ENCODE measurements around the gene RBBP8. TPM values are rescaled to one million over a fixed set of nuclear protein-coding genes. Genes with fewer than 3 reads are reported as not detected.
A peak's percentile ranks its signal among the peaks of the same experiment; 100 is the strongest.

RBBP8 gene
- polyA plus RNA-seq, 1 donor from 2014 or later: 19.5 TPM

DNA sequence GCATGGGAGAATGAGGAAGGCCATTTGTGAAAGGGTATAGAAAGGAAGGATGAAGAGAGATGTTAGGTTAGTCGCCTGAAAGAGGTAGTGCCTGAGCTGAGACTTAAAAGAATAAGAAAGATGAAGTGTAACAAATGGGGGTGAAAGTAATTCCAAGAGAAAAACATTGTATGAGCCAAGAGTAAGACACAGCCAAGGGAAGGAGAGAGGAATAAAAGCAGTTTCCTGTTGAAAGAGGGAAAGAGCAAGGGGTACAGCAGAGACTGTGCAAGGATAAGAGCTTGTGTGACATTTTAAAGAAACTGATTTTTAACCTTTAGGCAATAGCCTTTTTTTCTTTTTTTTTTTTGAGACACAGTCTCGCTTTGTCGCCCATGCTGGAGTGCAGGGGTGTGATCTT is 4.8 kb upstream of the RBBP8 start:
- TF ChIP-seq, protein P1, sequence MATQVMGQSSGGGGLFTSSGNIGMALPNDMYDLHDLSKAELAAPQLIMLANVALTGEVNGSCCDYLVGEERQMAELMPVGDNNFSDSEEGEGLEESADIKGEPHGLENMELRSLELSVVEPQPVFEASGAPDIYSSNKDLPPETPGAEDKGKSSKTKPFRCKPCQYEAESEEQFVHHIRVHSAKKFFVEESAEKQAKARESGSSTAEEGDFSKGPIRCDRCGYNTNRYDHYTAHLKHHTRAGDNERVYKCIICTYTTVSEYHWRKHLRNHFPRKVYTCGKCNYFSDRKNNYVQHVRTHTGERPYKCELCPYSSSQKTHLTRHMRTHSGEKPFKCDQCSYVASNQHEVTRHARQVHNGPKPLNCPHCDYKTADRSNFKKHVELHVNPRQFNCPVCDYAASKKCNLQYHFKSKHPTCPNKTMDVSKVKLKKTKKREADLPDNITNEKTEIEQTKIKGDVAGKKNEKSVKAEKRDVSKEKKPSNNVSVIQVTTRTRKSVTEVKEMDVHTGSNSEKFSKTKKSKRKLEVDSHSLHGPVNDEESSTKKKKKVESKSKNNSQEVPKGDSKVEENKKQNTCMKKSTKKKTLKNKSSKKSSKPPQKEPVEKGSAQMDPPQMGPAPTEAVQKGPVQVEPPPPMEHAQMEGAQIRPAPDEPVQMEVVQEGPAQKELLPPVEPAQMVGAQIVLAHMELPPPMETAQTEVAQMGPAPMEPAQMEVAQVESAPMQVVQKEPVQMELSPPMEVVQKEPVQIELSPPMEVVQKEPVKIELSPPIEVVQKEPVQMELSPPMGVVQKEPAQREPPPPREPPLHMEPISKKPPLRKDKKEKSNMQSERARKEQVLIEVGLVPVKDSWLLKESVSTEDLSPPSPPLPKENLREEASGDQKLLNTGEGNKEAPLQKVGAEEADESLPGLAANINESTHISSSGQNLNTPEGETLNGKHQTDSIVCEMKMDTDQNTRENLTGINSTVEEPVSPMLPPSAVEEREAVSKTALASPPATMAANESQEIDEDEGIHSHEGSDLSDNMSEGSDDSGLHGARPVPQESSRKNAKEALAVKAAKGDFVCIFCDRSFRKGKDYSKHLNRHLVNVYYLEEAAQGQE (IDR thresholded peaks at IDR 0.05; ENCODE audit: borderline replicate concordance): no peak
- TF ChIP-seq RAD21 (conservative IDR thresholded peaks at IDR 0.05): no peak
- no peak for TF ChIP-seq TAF1 (IDR thresholded peaks at IDR 0.05; ENCODE audit: low read depth)
- TF ChIP-seq MXI1 (conservative IDR thresholded peaks at IDR 0.05; ENCODE audit: poor library complexity, severe bottlenecking): no peak
- Histone ChIP-seq H3K9me2 (ENCODE audit: insufficient read depth, low read length) (no peaks in the 10 kb centered on the region), H3F3A (ENCODE audit: insufficient read depth, low read length, poor library complexity, severe bottlenecking) (no peaks in the 10 kb centered on the region), H3K27ac (ENCODE audit: low read length) (no peak overlapping the region), H4K20me1 (ENCODE audit: insufficient read depth) (no peaks in the 10 kb centered on the region), H3K9ac (ENCODE audit: low read length) (no peak overlapping the region), H3K4me3 (ENCODE audit: low read length) (no peak overlapping the region), H3K9me3 (ENCODE audit: low read length) (no peaks in the 10 kb centered on the region), H3K4me2 (ENCODE audit: low read length) (no peak overlapping the region), H3K36me3 (ENCODE audit: insufficient read depth, low read length) (no peaks in the 10 kb centered on the region), H3K27me3 (ENCODE audit: insufficient read depth, low read depth, low read length) (no peaks in the 10 kb centered on the region), H3K79me2 (replicated peaks; ENCODE audit: insufficient read depth, low read length) (no peaks in the 10 kb centered on the region), H2AFZ (ENCODE audit: low read depth, low read length) (no peak overlapping the region)

DNA sequence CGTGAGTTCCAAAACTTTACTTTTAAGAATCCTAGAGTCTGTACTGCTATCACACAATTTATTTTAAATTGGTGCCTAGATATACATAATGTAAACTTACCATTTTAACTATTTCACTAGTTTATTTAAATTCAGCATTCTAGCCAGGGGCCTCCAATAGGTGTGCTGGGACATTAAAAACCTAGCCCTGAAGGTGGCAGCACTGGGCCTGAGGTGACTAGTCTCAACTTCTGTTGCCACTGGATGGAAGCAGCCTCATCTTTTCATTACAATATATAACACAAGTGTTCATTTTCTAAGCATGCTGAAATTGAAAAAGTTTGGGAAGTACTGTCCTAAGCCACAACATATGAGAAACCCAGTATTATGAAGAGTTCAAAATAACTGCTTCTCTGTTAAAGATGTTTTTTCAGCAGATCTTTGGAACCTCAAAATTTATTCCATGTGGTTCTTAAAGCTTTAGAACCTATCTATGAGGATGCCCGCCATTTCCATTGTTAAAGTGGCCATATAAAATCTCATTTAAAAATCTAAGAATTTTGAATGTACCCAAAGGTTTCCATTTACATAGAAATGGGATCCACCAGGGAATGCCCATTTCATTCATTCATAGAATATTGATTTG is 2.9 kb upstream of the RBBP8 start:
- Histone ChIP-seq H3K27ac (ENCODE audit: low read length) (no peak overlapping the region), H3K27me3 (ENCODE audit: insufficient read depth, low read depth, low read length) (no peaks in the 10 kb centered on the region), H3K4me2 (ENCODE audit: low read length) (no peak overlapping the region), H4K20me1 (ENCODE audit: insufficient read depth) (no peaks in the 10 kb centered on the region), H3K9ac (ENCODE audit: low read length) (no peak overlapping the region), H3K9me2 (ENCODE audit: insufficient read depth, low read length) (no peaks in the 10 kb centered on the region), H2AFZ (ENCODE audit: low read depth, low read length) (no peak overlapping the region), H3K9me3 (ENCODE audit: low read length) (no peaks in the 10 kb centered on the region), H3F3A (ENCODE audit: insufficient read depth, low read length, poor library complexity, severe bottlenecking) (no peaks in the 10 kb centered on the region), H3K4me3 (ENCODE audit: low read length) (no peak overlapping the region), H3K79me2 (replicated peaks; ENCODE audit: insufficient read depth, low read length) (no peaks in the 10 kb centered on the region), H3K36me3 (ENCODE audit: insufficient read depth, low read length) (no peaks in the 10 kb centered on the region)
- no peak for TF ChIP-seq EP300 (conservative IDR thresholded peaks at IDR 0.05; ENCODE audit: poor library complexity, severe bottlenecking)
- peak; percentile 61 for TF ChIP-seq RAD21 (conservative IDR thresholded peaks at IDR 0.05)
- no peak for TF ChIP-seq POLR2AphosphoS5 (IDR thresholded peaks at IDR 0.05)
- peak; percentile 67 for TF ChIP-seq SMC3 (conservative IDR thresholded peaks at IDR 0.05; ENCODE audit: poor library complexity)
- TF ChIP-seq EZH2 (IDR thresholded peaks at IDR 0.05; ENCODE audit: borderline replicate concordance, insufficient read depth, low read length, poor library complexity, severe bottlenecking): no peak
- TF ChIP-seq, protein P2, sequence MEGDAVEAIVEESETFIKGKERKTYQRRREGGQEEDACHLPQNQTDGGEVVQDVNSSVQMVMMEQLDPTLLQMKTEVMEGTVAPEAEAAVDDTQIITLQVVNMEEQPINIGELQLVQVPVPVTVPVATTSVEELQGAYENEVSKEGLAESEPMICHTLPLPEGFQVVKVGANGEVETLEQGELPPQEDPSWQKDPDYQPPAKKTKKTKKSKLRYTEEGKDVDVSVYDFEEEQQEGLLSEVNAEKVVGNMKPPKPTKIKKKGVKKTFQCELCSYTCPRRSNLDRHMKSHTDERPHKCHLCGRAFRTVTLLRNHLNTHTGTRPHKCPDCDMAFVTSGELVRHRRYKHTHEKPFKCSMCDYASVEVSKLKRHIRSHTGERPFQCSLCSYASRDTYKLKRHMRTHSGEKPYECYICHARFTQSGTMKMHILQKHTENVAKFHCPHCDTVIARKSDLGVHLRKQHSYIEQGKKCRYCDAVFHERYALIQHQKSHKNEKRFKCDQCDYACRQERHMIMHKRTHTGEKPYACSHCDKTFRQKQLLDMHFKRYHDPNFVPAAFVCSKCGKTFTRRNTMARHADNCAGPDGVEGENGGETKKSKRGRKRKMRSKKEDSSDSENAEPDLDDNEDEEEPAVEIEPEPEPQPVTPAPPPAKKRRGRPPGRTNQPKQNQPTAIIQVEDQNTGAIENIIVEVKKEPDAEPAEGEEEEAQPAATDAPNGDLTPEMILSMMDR (IDR thresholded peaks at IDR 0.05; ENCODE audit: poor library complexity, severe bottlenecking): peak; percentile 73
- TF ChIP-seq MXI1 (conservative IDR thresholded peaks at IDR 0.05; ENCODE audit: poor library complexity, severe bottlenecking): no peak
- no peak for TF ChIP-seq TAF1 (IDR thresholded peaks at IDR 0.05; ENCODE audit: low read depth)
- TF ChIP-seq, protein P1 (IDR thresholded peaks at IDR 0.05; ENCODE audit: borderline replicate concordance): no peak
